ENCODE measurements around the gene KDM5B. TPM values are rescaled to one million over a fixed set of nuclear protein-coding genes. Genes with fewer than 3 reads are reported as not detected.

KDM5B gene
- total and polyA plus RNA-seq, 2 experiments from 2014 or later = 175 to 202 TPM

- no peak overlapping the region for H3K4me2 ChIP-seq
- H3K27ac ChIP-seq (ENCODE audit: low read depth) = no peak overlapping the region
- Mint-ChIP-seq H3K9me3 (no peaks in the 10 kb centered on the region), H3K27me3 (ENCODE audit: insufficient read depth, low read depth, poor library complexity) (peaks cover 6% of the 10 kb centered on the region), H3K4me1 (peaks cover 21% of the 10 kb centered on the region), H3K36me3 (ENCODE audit: low read depth) (no peaks in the 10 kb centered on the region), H3K27ac (no peak overlapping the region), H3K4me3 (no peak overlapping the region; the same call in 2 of the 3 replicates)
- H3K79me2 ChIP-seq (replicated peaks; ENCODE audit: insufficient read depth) = no peaks in the 10 kb centered on the region
- H3K4me3 ChIP-seq = no peak overlapping the region
- no peaks in the 10 kb centered on the region for H3F3A ChIP-seq (replicated peaks; ENCODE audit: low read depth)
- H3K36me3 ChIP-seq (ENCODE audit: insufficient read depth) = no peaks in the 10 kb centered on the region
- H3K27me3 ChIP-seq (ENCODE audit: insufficient read depth) = no peaks in the 10 kb centered on the region
- ATAC-seq (peak; percentile 54), DNase-seq (ENCODE audit: low spot score) (peak; percentile 32)
- TF ChIP-seq, protein P1, sequence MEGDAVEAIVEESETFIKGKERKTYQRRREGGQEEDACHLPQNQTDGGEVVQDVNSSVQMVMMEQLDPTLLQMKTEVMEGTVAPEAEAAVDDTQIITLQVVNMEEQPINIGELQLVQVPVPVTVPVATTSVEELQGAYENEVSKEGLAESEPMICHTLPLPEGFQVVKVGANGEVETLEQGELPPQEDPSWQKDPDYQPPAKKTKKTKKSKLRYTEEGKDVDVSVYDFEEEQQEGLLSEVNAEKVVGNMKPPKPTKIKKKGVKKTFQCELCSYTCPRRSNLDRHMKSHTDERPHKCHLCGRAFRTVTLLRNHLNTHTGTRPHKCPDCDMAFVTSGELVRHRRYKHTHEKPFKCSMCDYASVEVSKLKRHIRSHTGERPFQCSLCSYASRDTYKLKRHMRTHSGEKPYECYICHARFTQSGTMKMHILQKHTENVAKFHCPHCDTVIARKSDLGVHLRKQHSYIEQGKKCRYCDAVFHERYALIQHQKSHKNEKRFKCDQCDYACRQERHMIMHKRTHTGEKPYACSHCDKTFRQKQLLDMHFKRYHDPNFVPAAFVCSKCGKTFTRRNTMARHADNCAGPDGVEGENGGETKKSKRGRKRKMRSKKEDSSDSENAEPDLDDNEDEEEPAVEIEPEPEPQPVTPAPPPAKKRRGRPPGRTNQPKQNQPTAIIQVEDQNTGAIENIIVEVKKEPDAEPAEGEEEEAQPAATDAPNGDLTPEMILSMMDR (conservative IDR thresholded peaks at IDR 0.05; ENCODE audit: low read depth in 2 of 2) = peak in 1 of 2 experiments; percentile 34; a peak in 3 of 4 replicates
- no peak for TF ChIP-seq EZH2 (IDR thresholded peaks at IDR 0.05; ENCODE audit: low read depth, unreplicated experiment)
- no peak overlapping the region for H2AFZ ChIP-seq
- no peaks in the 10 kb centered on the region; the same call in 1 of the 2 replicates for H3K9me2 ChIP-seq (ENCODE audit: insufficient read depth)
- H3K4me1 ChIP-seq (ENCODE audit: insufficient read depth) = peaks cover 4% of the 10 kb centered on the region; the same call in 1 of the 2 replicates
- no peaks in the 10 kb centered on the region for H4K20me1 ChIP-seq (replicated peaks; ENCODE audit: insufficient read depth)
Observed at GRCh38 chr1:202836623-202837403, 28.6 kb upstream of the KDM5B start.

DNA sequence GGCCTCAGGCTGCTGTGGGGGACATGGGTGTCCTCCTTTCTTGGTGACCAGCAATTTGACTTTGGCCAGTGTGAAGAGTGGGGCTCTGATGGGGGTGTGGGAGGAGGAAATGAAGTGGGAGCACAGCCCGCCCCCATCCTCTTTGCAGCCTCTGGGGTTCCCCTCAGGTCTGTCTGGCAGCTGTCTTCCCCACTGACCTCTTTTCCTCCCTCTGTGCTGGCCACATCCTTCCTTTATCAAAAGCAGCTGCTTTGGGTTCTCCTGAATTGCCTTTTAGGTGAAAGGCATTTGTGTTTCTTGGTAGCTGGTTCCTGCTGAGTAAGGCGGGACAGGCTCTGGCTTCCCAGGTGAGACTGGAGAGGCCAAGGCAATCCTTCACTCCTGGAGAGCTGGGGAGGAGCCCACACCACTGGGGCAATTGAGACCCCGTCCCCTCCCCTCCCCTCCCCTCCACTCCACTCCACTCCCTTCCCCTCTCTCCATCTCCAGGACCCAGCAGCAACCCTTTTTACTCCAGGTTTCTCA, 27.4 kb upstream of the KDM5B start:
- peaks cover 4% of the 10 kb centered on the region; the same call in 1 of the 2 replicates for H3K4me1 ChIP-seq (ENCODE audit: insufficient read depth)
- no peak overlapping the region for H3K4me2 ChIP-seq
- H4K20me1 ChIP-seq (replicated peaks; ENCODE audit: insufficient read depth) = no peaks in the 10 kb centered on the region
- ATAC-seq (peak; percentile 67), DNase-seq (ENCODE audit: low spot score) (no peak)
- Mint-ChIP-seq H3K36me3 (ENCODE audit: low read depth) (no peaks in the 10 kb centered on the region), H3K4me3 (no peak overlapping the region), H3K9me3 (no peaks in the 10 kb centered on the region), H3K4me1 (peaks cover 21% of the 10 kb centered on the region), H3K27me3 (ENCODE audit: insufficient read depth, low read depth, poor library complexity) (peaks cover 6% of the 10 kb centered on the region), H3K27ac (no peak overlapping the region)
- H3K27ac ChIP-seq (ENCODE audit: low read depth) = no peak overlapping the region
- H3K9me2 ChIP-seq (ENCODE audit: insufficient read depth) = no peaks in the 10 kb centered on the region; the same call in 1 of the 2 replicates
- no peaks in the 10 kb centered on the region for H3K36me3 ChIP-seq (ENCODE audit: insufficient read depth)
- H3K4me3 ChIP-seq = no peak overlapping the region
- H3K27me3 ChIP-seq (ENCODE audit: insufficient read depth) = no peaks in the 10 kb centered on the region
- no peak overlapping the region for H2AFZ ChIP-seq
- H3K79me2 ChIP-seq (replicated peaks; ENCODE audit: insufficient read depth) = no peaks in the 10 kb centered on the region
- H3F3A ChIP-seq (replicated peaks; ENCODE audit: low read depth) = no peaks in the 10 kb centered on the region
- no peak for TF ChIP-seq STAT1 (IDR thresholded peaks at IDR 0.05; ENCODE audit: unreplicated experiment)
- TF ChIP-seq EZH2phosphoT487 (IDR thresholded peaks at IDR 0.05; ENCODE audit: unreplicated experiment) = no peak
- TF ChIP-seq EZH2 (IDR thresholded peaks at IDR 0.05; ENCODE audit: low read depth, unreplicated experiment) = no peak
- no peak for TF ChIP-seq POLR2AphosphoS5 (IDR thresholded peaks at IDR 0.05; ENCODE audit: low read depth)
- no peak for TF ChIP-seq JUNB (IDR thresholded peaks at IDR 0.05; ENCODE audit: unreplicated experiment)
- TF ChIP-seq NANOG (IDR thresholded peaks at IDR 0.05; ENCODE audit: borderline replicate concordance) = no peak
- TF ChIP-seq ZNF331 (CRISPR knock-in tag; IDR thresholded peaks at IDR 0.05; ENCODE audit: low read depth) = no peak
- TF ChIP-seq ZNF114 (CRISPR knock-in tag; IDR thresholded peaks at IDR 0.05) = no peak
- TF ChIP-seq, protein P2, sequence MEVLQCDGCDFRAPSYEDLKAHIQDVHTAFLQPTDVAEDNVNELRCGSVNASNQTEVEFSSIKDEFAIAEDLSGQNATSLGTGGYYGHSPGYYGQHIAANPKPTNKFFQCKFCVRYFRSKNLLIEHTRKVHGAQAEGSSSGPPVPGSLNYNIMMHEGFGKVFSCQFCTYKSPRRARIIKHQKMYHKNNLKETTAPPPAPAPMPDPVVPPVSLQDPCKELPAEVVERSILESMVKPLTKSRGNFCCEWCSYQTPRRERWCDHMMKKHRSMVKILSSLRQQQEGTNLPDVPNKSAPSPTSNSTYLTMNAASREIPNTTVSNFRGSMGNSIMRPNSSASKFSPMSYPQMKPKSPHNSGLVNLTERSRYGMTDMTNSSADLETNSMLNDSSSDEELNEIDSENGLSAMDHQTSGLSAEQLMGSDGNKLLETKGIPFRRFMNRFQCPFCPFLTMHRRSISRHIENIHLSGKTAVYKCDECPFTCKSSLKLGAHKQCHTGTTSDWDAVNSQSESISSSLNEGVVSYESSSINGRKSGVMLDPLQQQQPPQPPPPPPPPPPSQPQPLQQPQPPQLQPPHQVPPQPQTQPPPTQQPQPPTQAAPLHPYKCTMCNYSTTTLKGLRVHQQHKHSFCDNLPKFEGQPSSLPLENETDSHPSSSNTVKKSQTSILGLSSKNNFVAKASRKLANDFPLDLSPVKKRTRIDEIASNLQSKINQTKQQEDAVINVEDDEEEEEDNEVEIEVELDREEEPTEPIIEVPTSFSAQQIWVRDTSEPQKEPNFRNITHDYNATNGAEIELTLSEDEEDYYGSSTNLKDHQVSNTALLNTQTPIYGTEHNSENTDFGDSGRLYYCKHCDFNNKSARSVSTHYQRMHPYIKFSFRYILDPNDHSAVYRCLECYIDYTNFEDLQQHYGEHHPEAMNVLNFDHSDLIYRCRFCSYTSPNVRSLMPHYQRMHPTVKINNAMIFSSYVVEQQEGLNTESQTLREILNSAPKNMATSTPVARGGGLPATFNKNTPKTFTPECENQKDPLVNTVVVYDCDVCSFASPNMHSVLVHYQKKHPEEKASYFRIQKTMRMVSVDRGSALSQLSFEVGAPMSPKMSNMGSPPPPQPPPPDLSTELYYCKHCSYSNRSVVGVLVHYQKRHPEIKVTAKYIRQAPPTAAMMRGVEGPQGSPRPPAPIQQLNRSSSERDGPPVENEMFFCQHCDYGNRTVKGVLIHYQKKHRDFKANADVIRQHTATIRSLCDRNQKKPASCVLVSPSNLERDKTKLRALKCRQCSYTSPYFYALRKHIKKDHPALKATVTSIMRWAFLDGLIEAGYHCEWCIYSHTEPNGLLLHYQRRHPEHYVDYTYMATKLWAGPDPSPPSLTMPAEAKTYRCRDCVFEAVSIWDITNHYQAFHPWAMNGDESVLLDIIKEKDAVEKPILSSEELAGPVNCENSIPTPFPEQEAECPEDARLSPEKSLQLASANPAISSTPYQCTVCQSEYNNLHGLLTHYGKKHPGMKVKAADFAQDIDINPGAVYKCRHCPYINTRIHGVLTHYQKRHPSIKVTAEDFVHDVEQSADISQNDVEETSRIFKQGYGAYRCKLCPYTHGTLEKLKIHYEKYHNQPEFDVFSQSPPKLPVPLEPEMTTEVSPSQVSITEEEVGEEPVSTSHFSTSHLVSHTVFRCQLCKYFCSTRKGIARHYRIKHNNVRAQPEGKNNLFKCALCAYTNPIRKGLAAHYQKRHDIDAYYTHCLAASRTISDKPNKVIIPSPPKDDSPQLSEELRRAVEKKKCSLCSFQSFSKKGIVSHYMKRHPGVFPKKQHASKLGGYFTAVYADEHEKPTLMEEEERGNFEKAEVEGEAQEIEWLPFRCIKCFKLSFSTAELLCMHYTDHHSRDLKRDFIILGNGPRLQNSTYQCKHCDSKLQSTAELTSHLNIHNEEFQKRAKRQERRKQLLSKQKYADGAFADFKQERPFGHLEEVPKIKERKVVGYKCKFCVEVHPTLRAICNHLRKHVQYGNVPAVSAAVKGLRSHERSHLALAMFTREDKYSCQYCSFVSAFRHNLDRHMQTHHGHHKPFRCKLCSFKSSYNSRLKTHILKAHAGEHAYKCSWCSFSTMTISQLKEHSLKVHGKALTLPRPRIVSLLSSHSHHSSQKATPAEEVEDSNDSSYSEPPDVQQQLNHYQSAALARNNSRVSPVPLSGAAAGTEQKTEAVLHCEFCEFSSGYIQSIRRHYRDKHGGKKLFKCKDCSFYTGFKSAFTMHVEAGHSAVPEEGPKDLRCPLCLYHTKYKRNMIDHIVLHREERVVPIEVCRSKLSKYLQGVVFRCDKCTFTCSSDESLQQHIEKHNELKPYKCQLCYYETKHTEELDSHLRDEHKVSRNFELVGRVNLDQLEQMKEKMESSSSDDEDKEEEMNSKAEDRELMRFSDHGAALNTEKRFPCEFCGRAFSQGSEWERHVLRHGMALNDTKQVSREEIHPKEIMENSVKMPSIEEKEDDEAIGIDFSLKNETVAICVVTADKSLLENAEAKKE (CRISPR knock-in tag; IDR thresholded peaks at IDR 0.05) = no peak
- no peak for TF ChIP-seq CREB1 (CRISPR knock-in tag; IDR thresholded peaks at IDR 0.05; ENCODE audit: low read depth)
